HL-60 (cell line): ENCODE data around the gene IGBP1.

Experiments
- POLR2AphosphoS5 ChIP-seq: IDR thresholded peaks from 2 replicates; pipeline ENCODE4 v1.6.1; 2012; ENCODE audit warnings: low read depth
- SPI1 ChIP-seq: IDR thresholded peaks from 2 replicates; pipeline ENCODE4 v1.6.1; 2012; ENCODE audit warnings: low read depth, mild to moderate bottlenecking, borderline replicate concordance
- TF ChIP-seq, protein P1 (sequence below): IDR thresholded peaks from one replicate; pipeline ENCODE4 v1.5.1; 2011; ENCODE audit warnings: low read length, control low read depth, inconsistent platforms; ENCODE audit not compliant: insufficient read depth

GRCh38 chrX:70166601-70167590 lies 33.6 kb downstream of the IGBP1 start:
- no peak for TF ChIP-seq SPI1
- TF ChIP-seq, protein P1, sequence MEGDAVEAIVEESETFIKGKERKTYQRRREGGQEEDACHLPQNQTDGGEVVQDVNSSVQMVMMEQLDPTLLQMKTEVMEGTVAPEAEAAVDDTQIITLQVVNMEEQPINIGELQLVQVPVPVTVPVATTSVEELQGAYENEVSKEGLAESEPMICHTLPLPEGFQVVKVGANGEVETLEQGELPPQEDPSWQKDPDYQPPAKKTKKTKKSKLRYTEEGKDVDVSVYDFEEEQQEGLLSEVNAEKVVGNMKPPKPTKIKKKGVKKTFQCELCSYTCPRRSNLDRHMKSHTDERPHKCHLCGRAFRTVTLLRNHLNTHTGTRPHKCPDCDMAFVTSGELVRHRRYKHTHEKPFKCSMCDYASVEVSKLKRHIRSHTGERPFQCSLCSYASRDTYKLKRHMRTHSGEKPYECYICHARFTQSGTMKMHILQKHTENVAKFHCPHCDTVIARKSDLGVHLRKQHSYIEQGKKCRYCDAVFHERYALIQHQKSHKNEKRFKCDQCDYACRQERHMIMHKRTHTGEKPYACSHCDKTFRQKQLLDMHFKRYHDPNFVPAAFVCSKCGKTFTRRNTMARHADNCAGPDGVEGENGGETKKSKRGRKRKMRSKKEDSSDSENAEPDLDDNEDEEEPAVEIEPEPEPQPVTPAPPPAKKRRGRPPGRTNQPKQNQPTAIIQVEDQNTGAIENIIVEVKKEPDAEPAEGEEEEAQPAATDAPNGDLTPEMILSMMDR: no peak
- no peak for TF ChIP-seq POLR2AphosphoS5
